ENCODE data around the gene MMP11.
"Not testable (repeated sequence)": the region's sequence is repeated elsewhere in the genome, so short reads cannot be mapped to it uniquely, and the experiment has no call there.

MMP11 gene, protein sequence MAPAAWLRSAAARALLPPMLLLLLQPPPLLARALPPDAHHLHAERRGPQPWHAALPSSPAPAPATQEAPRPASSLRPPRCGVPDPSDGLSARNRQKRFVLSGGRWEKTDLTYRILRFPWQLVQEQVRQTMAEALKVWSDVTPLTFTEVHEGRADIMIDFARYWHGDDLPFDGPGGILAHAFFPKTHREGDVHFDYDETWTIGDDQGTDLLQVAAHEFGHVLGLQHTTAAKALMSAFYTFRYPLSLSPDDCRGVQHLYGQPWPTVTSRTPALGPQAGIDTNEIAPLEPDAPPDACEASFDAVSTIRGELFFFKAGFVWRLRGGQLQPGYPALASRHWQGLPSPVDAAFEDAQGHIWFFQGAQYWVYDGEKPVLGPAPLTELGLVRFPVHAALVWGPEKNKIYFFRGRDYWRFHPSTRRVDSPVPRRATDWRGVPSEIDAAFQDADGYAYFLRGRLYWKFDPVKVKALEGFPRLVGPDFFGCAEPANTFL

DNA sequence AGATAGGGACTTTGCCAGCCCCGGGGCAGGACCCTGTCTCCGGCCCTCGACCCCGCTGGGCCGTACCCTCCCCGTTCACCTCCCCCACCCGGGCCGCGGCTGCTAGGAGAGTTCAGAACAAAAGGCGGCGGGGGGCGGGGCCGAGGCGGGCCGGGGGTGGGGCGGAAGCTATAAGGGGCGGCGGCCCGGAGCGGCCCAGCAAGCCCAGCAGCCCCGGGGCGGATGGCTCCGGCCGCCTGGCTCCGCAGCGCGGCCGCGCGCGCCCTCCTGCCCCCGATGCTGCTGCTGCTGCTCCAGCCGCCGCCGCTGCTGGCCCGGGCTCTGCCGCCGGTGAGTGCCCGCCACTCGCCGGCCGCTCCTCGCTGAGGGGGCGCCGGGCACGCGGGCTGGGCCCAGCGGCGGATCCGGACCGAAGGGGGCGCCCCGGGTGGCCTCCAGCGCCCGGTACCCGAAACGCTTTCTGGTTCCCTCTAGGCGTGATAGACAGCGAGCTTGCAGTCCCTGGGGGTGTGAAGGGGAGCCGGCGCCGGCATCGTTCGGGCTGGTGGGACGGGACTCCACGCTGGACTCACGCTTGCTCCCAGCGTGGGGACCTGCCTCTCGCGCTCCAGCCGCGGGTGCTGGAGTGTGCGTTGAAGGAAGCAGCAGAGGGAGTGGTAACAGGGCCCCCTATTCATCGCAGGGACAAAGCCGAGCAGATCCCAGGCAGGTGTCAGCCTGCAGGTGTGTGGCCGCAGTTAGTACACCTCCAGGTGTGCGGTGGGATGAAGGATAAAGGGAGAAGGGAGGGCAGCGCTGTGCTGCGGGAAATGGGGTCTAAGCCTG lies at the start of gene MMP11:
Gene MMP11, plus strand, starts transcription at position 201 of the 825 bp plus-strand sequence. Its CDS starts 22 bp downstream, at position 223.
- peak; percentile 72 for DNase-seq

DNA sequence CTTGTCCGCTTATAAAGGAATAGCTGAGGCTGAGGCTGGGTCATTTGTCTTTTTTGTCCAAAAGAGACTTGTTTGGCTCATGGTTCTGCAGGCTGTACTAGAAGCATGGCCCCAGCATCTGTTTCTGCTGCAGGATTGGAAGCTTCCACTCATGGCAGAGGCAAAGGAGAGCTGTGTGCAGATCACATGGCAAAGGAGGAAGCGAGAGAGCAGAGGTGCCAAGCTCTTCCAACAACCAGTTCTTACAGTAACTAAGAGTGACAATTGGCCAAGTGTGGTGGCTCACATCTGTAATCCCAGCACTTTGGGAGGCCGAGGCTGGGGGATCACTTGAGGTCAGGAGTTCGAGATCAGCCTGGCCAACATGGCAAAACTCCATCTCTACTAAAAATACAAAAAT lies 44.5 kb upstream of the MMP11 start:
- not testable (repeated sequence) for DNase-seq

- no peak for DNase-seq
Observed at GRCh38 chr22:23737696-23738095, 35.0 kb upstream of the MMP11 start.

- DNase-seq: no peak
Observed at GRCh38 chr22:23742505-23743264, 30.0 kb upstream of the MMP11 start.

DNA sequence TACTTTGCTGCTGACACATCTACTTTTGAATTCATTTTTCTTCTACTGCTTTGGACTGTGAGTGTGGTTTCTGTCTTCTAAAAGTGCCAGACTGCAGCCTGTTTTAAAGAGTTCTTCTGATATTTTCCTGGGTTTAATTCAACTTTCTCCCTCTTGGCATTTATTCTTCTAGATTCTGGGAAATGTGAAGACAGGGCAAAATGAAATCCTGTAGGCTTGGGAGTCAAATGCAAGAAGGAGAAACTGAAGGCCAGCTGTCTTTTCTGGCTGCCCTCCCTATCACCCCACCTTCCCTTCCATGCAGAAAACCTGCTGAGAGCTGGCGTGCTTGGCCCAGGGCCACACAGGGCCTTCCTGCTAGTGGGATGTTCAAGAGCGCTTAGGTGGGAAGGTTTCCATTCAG lies 29.3 kb upstream of the MMP11 start:
- no peak for DNase-seq

GRCh38 chr22:23744001-23744400 lies 28.6 kb upstream of the MMP11 start:
- no peak for DNase-seq

GRCh38 chr22:23744485-23744884 lies 28.2 kb upstream of the MMP11 start:
- no peak for DNase-seq

DNA sequence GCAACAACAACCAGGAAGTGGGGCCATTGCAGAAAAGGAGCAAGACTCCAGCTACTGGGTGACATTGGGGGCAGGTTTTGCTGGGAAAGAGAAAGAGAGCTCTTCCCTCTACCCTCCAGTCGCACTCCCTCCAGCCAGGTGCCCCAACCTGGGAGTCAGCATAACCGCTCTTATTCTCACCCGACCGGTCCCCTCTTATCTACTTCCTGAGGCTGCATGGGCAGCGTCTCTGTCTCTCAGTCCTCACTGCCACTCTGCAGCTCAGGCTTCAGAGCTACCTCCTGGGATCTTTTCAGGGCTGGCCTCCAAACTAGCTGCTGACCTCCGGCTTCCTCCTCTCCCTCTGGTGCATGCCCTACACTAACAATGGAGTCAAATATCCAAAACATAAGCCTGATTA lies 26.9 kb upstream of the MMP11 start:
- DNase-seq: peak; percentile 66

DNA sequence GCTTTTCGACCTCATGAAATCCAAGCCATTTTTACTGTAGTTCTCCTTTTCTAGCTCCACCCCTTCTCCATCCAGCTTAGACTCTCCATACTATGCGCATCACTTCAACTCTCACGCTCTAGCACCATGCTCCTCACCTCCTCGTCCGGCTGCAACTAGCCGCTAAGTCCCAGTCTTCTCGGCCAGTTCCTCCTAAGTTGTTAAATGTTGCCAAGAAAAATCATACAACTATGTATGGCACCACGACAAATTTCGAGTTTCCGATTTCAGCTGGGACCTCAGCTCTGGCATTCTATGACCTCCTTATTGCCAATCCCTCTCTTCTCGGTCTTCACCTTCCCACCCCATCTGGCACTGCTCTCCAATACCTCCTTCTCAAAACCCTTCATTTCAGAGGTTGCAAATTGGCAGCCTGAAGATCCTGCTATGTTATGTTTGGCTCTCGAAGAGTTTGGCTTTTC lies 22.8 kb upstream of the MMP11 start:
- peak; percentile 55 for DNase-seq

DNA sequence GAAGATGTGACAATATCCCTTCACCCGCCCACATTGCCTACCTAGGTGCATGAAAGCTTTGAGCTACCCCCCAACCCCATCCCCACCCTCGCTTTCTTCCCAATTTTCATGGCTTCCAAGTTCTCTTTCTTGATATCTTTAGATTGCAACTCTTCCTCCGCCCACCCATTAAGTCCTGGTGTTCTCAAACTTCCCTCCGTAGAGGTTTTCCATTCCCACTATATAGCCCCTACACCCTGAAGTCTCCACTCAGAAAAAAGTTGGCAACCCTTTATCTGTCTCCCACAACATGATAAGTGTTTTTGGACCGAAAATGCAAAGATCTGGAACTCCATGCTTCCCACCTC lies 22.3 kb upstream of the MMP11 start:
- DNase-seq: no peak

DNA sequence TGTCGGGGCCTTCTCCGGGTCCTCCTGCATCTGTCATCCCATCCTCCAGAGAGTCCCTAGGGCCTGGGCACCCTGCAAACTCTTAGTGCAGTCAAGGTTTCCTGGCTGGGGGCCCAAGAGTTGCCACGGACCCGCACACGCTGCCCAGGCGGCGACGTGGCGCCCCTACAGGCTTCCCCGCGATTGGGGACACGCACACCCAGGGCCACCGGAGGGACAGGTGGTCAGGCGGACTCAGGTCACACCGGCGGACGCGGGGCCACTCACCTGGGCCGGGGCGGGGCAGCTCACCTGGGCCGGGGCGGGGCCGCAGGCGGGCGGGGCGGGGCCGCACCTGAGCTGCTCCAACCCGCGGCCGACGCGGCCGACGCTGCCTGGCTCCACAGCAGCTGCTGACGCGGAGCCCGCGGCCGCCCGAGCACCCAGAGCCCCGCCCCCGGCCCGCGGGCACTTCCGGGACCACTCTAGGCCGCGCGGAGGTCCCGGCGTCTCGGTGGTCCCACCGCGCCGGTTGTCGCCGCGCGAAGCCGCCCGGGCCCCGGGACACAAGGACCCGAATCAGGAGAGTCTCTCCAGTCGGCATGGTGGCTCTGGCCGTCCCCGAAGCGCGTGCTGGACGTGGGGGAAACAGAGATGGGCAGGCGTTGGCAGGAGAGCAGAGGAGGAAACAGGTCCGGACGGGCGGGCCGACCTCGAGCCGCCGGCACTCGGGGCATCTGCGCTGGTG lies 21.8 kb upstream of the MMP11 start, which contains the start of gene ZNF70:
Gene ZNF70, minus strand, starts transcription at position 399 of the 727 bp plus-strand sequence. CDS start 5,972 bp downstream, outside the sequence.
- peak; percentile 95 for DNase-seq

GRCh38 chr22:23751441-23751996 lies 21.1 kb upstream of the MMP11 start:
- peak; percentile 66 for DNase-seq

DNA sequence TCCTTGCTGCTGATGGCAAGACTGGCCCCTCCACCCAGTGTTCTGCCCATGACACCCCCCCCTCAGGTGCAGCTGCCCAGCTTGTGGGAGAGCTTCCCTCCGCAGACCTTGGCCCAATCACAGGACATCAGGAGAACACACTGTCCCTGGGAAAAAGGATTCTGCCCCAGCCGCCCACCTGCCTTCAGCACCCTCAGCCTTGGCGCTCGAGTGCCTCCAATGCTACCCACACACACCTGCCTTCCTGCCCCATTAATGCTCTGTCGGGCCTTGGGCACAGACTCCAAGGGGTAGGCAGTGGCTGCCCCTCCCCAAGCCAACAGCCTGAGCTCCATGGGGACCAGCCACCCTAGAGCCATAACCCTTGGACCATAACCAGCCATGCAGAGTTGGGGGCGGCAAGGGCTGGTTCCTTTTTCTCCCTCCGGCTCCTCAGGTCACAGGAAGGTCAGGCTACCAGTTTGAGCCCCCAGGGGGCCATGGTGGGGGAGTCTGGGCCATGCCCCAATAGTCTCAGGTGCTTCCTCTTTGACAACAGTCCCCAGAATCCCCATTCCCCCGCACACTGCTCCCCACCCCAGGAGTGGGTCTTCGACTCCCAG lies 20.5 kb upstream of the MMP11 start:
- DNase-seq: no peak

GRCh38 chr22:23752750-23753149 lies 19.9 kb upstream of the MMP11 start:
- no peak for DNase-seq

DNA sequence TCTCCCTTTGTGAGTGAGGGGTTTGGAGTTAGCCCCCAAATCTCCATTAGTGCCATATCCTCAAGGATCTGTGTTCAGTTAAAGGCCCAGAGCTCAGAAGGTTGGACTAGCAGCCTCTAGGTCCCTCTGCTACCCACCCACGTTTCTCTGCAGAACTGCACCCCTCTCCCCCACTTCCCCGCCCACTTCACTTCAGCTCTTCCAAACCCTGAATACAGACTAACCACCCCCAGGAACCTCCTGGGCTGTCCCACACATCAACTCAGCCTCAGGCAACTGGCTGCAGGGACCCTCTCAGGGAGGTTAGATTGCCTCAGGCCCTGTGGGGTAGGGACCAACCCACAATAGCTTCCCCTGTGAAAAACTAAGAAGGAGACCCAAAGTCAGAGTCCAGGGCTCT lies 19.3 kb upstream of the MMP11 start:
- DNase-seq: no peak

DNA sequence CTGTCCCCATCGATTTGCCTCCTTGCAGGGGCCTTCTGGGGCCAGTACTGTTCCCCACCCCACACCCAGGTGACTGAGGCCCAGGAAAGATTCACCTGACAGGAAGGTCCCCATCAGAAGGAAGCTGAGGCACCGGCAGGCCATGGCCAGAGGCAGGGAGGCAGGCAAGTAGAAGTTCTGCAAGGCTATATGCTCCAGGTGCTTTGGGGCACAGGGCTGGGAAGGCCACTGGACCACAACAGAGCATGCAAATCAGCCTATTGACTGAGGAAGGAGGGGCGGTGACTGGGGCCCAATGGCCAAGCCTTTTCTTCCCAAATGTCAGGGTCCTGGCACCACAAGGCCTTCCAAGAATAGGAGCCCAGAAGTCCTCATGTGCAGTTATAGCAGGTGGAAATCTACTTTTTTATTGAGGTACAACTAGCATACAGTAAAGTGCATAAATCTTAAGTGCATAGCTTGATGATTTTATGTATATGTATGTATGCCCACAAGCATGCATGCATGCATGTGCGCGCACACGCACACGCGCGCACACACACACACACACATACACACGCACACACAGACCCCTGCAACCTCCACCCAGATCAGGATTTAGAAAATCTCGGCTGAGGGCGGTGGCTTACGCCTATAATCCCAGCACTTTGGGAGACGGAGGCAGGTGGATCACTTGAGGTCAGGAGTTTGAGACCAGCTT lies 18.3 kb upstream of the MMP11 start, which contains the start of gene VPREB3:
Gene VPREB3, minus strand, starts transcription at position 206 of the 700 bp plus-strand sequence. Its CDS starts 62 bp downstream, at position 144.
- no peak for DNase-seq

GRCh38 chr22:23754980-23755636 lies 17.5 kb upstream of the MMP11 start:
- no peak for DNase-seq

GRCh38 chr22:23755711-23756110 lies 16.9 kb upstream of the MMP11 start:
- no peak for DNase-seq

DNA sequence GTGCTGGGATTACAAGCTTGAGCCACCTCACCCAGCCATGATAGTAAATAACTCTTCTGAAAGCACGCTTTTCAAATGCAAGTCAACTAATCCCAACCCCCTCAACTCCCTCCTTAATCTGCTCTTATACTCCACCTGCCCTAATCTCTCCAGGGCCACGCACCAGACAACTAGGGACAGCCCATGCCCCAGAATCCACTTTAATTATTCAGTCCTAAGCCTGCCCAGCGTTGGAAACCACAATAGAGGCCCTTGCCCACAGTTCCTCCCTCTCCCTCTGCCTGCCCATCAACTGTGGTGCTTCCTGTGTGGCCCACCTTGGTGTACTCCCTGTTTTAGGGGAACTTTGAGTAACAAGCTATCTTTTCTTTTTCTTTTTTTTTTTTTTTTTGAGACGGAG lies 15.8 kb upstream of the MMP11 start:
- DNase-seq: peak; percentile 67

DNA sequence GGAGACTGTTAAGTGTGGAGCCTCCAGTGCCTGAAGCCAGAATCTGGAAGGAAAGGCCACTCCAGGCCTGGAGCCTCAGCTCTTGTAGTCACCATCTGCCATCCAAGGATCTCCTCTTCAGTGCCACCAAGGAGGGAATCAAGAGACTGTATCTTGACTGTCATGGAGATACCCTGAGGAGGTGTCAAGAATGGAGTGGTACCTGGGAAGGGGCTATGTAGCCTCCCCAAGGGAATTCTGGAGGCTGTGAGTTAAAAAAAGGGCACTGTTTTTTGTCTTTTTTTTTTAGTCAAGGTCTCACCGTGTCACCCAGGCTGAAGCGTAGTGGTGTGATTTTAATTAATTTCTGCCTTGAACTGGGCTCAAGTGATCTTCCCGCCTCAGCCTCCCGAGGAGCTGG lies 13.1 kb upstream of the MMP11 start:
- DNase-seq: no peak

Measured in hematopoietic multipotent progenitor cell treated with erythropoietin and hydrocortisone succinate and interleukin-3 and kit ligand, for 4 days (in vitro differentiated cells).